Measurements from ENCODE around the gene NR4A3. TPM values are rescaled to one million over a fixed set of nuclear protein-coding genes. Genes with fewer than 3 reads are reported as not detected.

Gene NR4A3
- total and polyA plus RNA-seq, 2 experiments from 2014 or later: 0.10 to 0.17 TPM

GRCh38 chr9:99840072-99840471, 18.4 kb downstream of the NR4A3 start:
- DNase-seq (ENCODE audit: low spot score): no peak
- Histone ChIP-seq H3K27me3 (ENCODE audit: insufficient read depth) (no peaks in the 10 kb centered on the region), H2AFZ (no peak overlapping the region), H3K4me1 (ENCODE audit: insufficient read depth) (no peaks in the 10 kb centered on the region), H3F3A (replicated peaks; ENCODE audit: low read depth) (no peaks in the 10 kb centered on the region), H3K4me2 (no peak overlapping the region), H3K9me2 (ENCODE audit: insufficient read depth) (no peaks in the 10 kb centered on the region), H3K36me3 (ENCODE audit: insufficient read depth) (no peaks in the 10 kb centered on the region), H4K20me1 (replicated peaks; ENCODE audit: insufficient read depth) (no peaks in the 10 kb centered on the region), H3K79me2 (replicated peaks; ENCODE audit: insufficient read depth) (no peaks in the 10 kb centered on the region), H3K27ac (ENCODE audit: low read depth) (no peak overlapping the region), H3K4me3 (no peak overlapping the region)
- Mint-ChIP-seq H3K4me3 (no peak overlapping the region), H3K9me3 (no peaks in the 10 kb centered on the region), H3K4me1 (no peaks in the 10 kb centered on the region), H3K36me3 (ENCODE audit: low read depth) (no peaks in the 10 kb centered on the region), H3K27me3 (ENCODE audit: insufficient read depth, low read depth, poor library complexity) (peaks cover 3% of the 10 kb centered on the region), H3K27ac (no peak overlapping the region)
- no peak for TF ChIP-seq ETS1 (IDR thresholded peaks at IDR 0.05)
- TF ChIP-seq ZNF462 (CRISPR knock-in tag; IDR thresholded peaks at IDR 0.05): no peak
- TF ChIP-seq EZH2 (IDR thresholded peaks at IDR 0.05; ENCODE audit: low read depth, unreplicated experiment): no peak
- TF ChIP-seq REST (IDR thresholded peaks at IDR 0.05; ENCODE audit: unreplicated experiment): no peak
- TF ChIP-seq JUNB (IDR thresholded peaks at IDR 0.05; ENCODE audit: unreplicated experiment): no peak
- TF ChIP-seq ZNF331 (CRISPR knock-in tag; IDR thresholded peaks at IDR 0.05; ENCODE audit: low read depth): no peak
- TF ChIP-seq CTCF (conservative IDR thresholded peaks at IDR 0.05; ENCODE audit: low read depth in 2 of 2): no peak
- no peak for TF ChIP-seq CREB1 (CRISPR knock-in tag; IDR thresholded peaks at IDR 0.05; ENCODE audit: low read depth)
- no peak for TF ChIP-seq NANOG (IDR thresholded peaks at IDR 0.05; ENCODE audit: borderline replicate concordance)
- no peak for TF ChIP-seq POLR2AphosphoS5 (IDR thresholded peaks at IDR 0.05; ENCODE audit: low read depth)
- TF ChIP-seq ZNF114 (CRISPR knock-in tag; IDR thresholded peaks at IDR 0.05): no peak
- no peak for TF ChIP-seq STAT1 (IDR thresholded peaks at IDR 0.05; ENCODE audit: unreplicated experiment)
- no peak for TF ChIP-seq EZH2phosphoT487 (IDR thresholded peaks at IDR 0.05; ENCODE audit: unreplicated experiment)
- no peak for ATAC-seq

Measured in GM23338 (cell line).